GM23338 (cell line): ENCODE data around the gene LMF1. TPM values are rescaled to one million over a fixed set of nuclear protein-coding genes. Genes with fewer than 3 reads are reported as not detected.

Experiments
- ATAC-seq: fragments of 200-7000 bp; cut with Tn5 transposase; 3 replicates; pipeline ENCODE4 v1.9.1; 2020
- DNase-seq: peaks from one replicate; pipeline ENCODE4 v3.0.0-alpha.2; 2015; ENCODE audit warnings: low spot score
- H2AFZ ChIP-seq: fragments of 200-600 bp; sonication (generic); 2 replicates; pipeline ENCODE4 v1.8.0; 2016; ENCODE audit warnings: antibody characterized with exemption, mild to moderate bottlenecking, moderate library complexity
- H3F3A ChIP-seq: fragments of 200-600 bp; sonication (generic); replicated peaks from 2 replicates; pipeline ENCODE4 v1.8.0; 2017; ENCODE audit warnings: antibody characterized with exemption, mixed run types, low read depth
- H3K27ac ChIP-seq: fragments of 200-600 bp; sonication (generic); 2 replicates; pipeline ENCODE4 v1.6.1; 2016; ENCODE audit warnings: low read depth
- H3K27me3 ChIP-seq: fragments of 200-600 bp; sonication (generic); 2 replicates; pipeline ENCODE4 v1.8.0; 2016; ENCODE audit warnings: mild to moderate bottlenecking, mixed run types, moderate library complexity; ENCODE audit not compliant: insufficient read depth
- H3K36me3 ChIP-seq: fragments of 200-600 bp; sonication (generic); 2 replicates; pipeline ENCODE4 v1.8.0; 2016; ENCODE audit warnings: mild to moderate bottlenecking; ENCODE audit not compliant: insufficient read depth
- H3K4me1 ChIP-seq: fragments of 200-600 bp; sonication (generic); 2 replicates; pipeline ENCODE4 v1.8.0; 2016; ENCODE audit warnings: mild to moderate bottlenecking, moderate library complexity; ENCODE audit not compliant: insufficient read depth
- H3K4me2 ChIP-seq: fragments of 200-600 bp; sonication (generic); 2 replicates; pipeline ENCODE4 v1.7.1; 2017; ENCODE audit warnings: mixed run types
- H3K4me3 ChIP-seq: fragments of 200-600 bp; sonication (generic); 2 replicates; pipeline ENCODE4 v1.6.1; 2016; ENCODE audit warnings: mixed run types
- H3K79me2 ChIP-seq: fragments of 200-600 bp; sonication (generic); replicated peaks from 2 replicates; pipeline ENCODE4 v1.8.0; 2017; ENCODE audit warnings: mild to moderate bottlenecking; ENCODE audit not compliant: insufficient read depth
- H3K9me2 ChIP-seq: fragments of 200-600 bp; sonication (generic); 2 replicates; pipeline ENCODE4 v1.8.0; 2017; ENCODE audit not compliant: insufficient read depth
- H4K20me1 ChIP-seq: fragments of 200-600 bp; sonication (generic); replicated peaks from 2 replicates; pipeline ENCODE4 v1.8.0; 2017; ENCODE audit warnings: mild to moderate bottlenecking; ENCODE audit not compliant: insufficient read depth
- H3K27ac Mint-ChIP-seq: 2 replicates; pipeline ENCODE4 v1.8.0; 2020; ENCODE audit warnings: inconsistent platforms, mild to moderate bottlenecking, moderate library complexity, mixed read lengths
- H3K27me3 Mint-ChIP-seq: 3 replicates; pipeline ENCODE4 v1.8.0; 2022; ENCODE audit warnings: low read depth, mild to moderate bottlenecking, moderate library complexity, mixed read lengths, inconsistent platforms; ENCODE audit not compliant: insufficient read depth, poor library complexity
- H3K36me3 Mint-ChIP-seq: 3 replicates; pipeline ENCODE4 v1.8.0; 2021; ENCODE audit warnings: low read depth, mild to moderate bottlenecking, inconsistent platforms, moderate library complexity, mixed read lengths
- H3K4me1 Mint-ChIP-seq: 3 replicates; pipeline ENCODE4 v1.8.0; 2020; ENCODE audit warnings: mild to moderate bottlenecking, inconsistent platforms, mixed read lengths
- H3K4me3 Mint-ChIP-seq: 3 replicates; pipeline ENCODE4 v1.8.0; 2021; ENCODE audit warnings: moderate library complexity, mild to moderate bottlenecking, inconsistent platforms, mixed read lengths
- H3K9me3 Mint-ChIP-seq: 3 replicates; pipeline ENCODE4 v1.8.0; 2020; ENCODE audit warnings: moderate library complexity, mild to moderate bottlenecking, inconsistent platforms, mixed read lengths
- CREB1 ChIP-seq: fragments of 250-450 bp; sonication (Bioruptor Pico); IDR thresholded peaks from 2 replicates; pipeline ENCODE4 v1.5.0; 2020; ENCODE audit warnings: low read depth, mild to moderate bottlenecking, moderate library complexity
- CTCF ChIP-seq, 2 experiments: fragments of 200-600 bp in 1 of 2; sonication (generic) in 1 of 2; conservative IDR thresholded peaks; 2 replicates each; pipeline versions ENCODE4 v1.5.1 to v1.6.1; 2016 to 2017; ENCODE audit warnings: antibody characterized with exemption in 2 of 2, low read depth in 2 of 2, mild to moderate bottlenecking in 2 of 2, moderate library complexity in 1 of 2
- ETS1 ChIP-seq: IDR thresholded peaks from 2 replicates; pipeline ENCODE4 v1.6.1; 2016; ENCODE audit warnings: antibody characterized with exemption
- EZH2 ChIP-seq: fragments of 200-600 bp; sonication (generic); IDR thresholded peaks from one replicate; pipeline ENCODE4 v1.8.0; 2017; ENCODE audit warnings: antibody characterized with exemption, mild to moderate bottlenecking, low read depth; ENCODE audit not compliant: unreplicated experiment
- EZH2phosphoT487 ChIP-seq: fragments of 200-600 bp; sonication (generic); IDR thresholded peaks from one replicate; pipeline ENCODE4 v1.8.1; 2018; ENCODE audit warnings: antibody characterized with exemption; ENCODE audit not compliant: unreplicated experiment
- JUNB ChIP-seq: IDR thresholded peaks from one replicate; pipeline ENCODE4 v1.6.1; 2016; ENCODE audit warnings: antibody characterized with exemption; ENCODE audit not compliant: unreplicated experiment
- NANOG ChIP-seq: IDR thresholded peaks from 2 replicates; pipeline ENCODE4 v1.6.1; 2016; ENCODE audit warnings: antibody characterized with exemption, borderline replicate concordance
- POLR2AphosphoS5 ChIP-seq: IDR thresholded peaks from 2 replicates; pipeline ENCODE4 v1.6.1; 2016; ENCODE audit warnings: antibody characterized with exemption, low read depth
- REST ChIP-seq: IDR thresholded peaks from one replicate; pipeline ENCODE4 v1.6.1; 2018; ENCODE audit warnings: antibody characterized with exemption; ENCODE audit not compliant: unreplicated experiment
- STAT1 ChIP-seq: IDR thresholded peaks from one replicate; pipeline ENCODE4 v1.6.1; 2016; ENCODE audit warnings: antibody characterized with exemption; ENCODE audit not compliant: unreplicated experiment
- ZNF114 ChIP-seq: fragments of 250-450 bp; sonication (Bioruptor Pico); IDR thresholded peaks from 2 replicates; pipeline ENCODE4 v1.5.0; 2020; ENCODE audit warnings: mild to moderate bottlenecking, moderate library complexity
- ZNF331 ChIP-seq: fragments of 250-450 bp; sonication (Bioruptor Pico); IDR thresholded peaks from 2 replicates; pipeline ENCODE4 v1.5.0; 2020; ENCODE audit warnings: low read depth, mild to moderate bottlenecking, moderate library complexity
- ZNF462 ChIP-seq: fragments of 250-450 bp; sonication (Bioruptor Pico); IDR thresholded peaks from 2 replicates; pipeline ENCODE4 v1.5.0; 2020; ENCODE audit warnings: mild to moderate bottlenecking, moderate library complexity
- polyA plus RNA-seq: library from polyadenylated mRNA; unstranded; fragments of >200 nt; fragmentation: Nextera tagmentation; extraction: Ambion mirVana; gene quantifications from 2 replicates; pipeline ENCODE4 v1.2.1, GENCODE V29; 2016
- total RNA-seq: library from RNA; depleted of rRNA; stranded (reverse); fragments of >200 nt; shearing (Covaris generic); gene quantifications from 2 replicates; pipeline ENCODE4 v1.2.3, GENCODE V29; 2014

Gene LMF1
- total and polyA plus RNA-seq, 2 experiments from 2014 or later: 4.2 to 10.1 TPM

GRCh38 chr16:877242-878071 is 93.3 kb downstream of the LMF1 start:
- H3K36me3 Mint-ChIP-seq: no peaks in the 10 kb centered on the region
- Histone ChIP-seq H3K4me1 (no peaks in the 10 kb centered on the region), H3K36me3 (no peaks in the 10 kb centered on the region), H4K20me1 (no peaks in the 10 kb centered on the region), H3K4me2 (no peak overlapping the region), H3K4me3 (no peak overlapping the region), H2AFZ (no peak overlapping the region), H3K27ac (no peak overlapping the region), H3K9me2 (no peaks in the 10 kb centered on the region), H3K79me2 (no peaks in the 10 kb centered on the region), H3F3A (no peaks in the 10 kb centered on the region), H3K27me3 (no peaks in the 10 kb centered on the region)
- no peaks in the 10 kb centered on the region for H3K9me3 Mint-ChIP-seq
- TF ChIP-seq STAT1 (no peak), ZNF331 (CRISPR knock-in tag) (no peak), NANOG (no peak), POLR2AphosphoS5 (no peak), CTCF (conservative IDR thresholded peaks at IDR 0.05; ENCODE audit: low read depth in 2 of 2) (no peak), ZNF462 (no peak), ZNF114 (CRISPR knock-in tag) (no peak), JUNB (no peak), EZH2phosphoT487 (no peak), CREB1 (CRISPR knock-in tag) (no peak), EZH2 (no peak), REST (no peak), ETS1 (no peak)
- ATAC-seq: no peak
- H3K27ac Mint-ChIP-seq: no peak overlapping the region
- no peak overlapping the region for H3K4me3 Mint-ChIP-seq
- DNase-seq: no peak
- H3K4me1 Mint-ChIP-seq: peaks cover 3% of the 10 kb centered on the region; the same call in 1 of the 3 replicates
- peaks cover 11% of the 10 kb centered on the region for H3K27me3 Mint-ChIP-seq
